ENCODE results near the gene CALB2.

Gene CALB2

DNA sequence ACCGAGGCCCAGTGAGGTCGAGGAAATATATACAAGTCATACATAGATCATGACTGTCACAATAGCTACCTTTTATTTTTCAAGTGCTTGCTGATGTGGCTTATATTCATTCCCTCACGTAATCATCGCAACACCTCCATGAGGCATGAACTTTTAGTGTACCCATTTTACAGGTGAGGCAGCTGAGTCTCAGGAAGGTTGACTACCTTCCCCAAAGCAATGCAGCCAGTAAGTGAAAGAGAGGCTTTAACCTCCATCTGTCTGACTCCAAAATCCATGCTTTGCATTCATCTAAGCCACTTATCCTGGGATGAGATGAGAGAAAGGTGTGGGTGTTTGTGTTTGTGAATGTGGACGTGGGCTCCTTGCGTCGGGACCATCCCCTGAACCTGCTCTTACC is 30.8 kb downstream of the CALB2 start:
- Mint-ChIP-seq H3K27ac (no peak overlapping the region), H3K4me1 (ENCODE audit: low read depth) (peaks cover 7% of the 10 kb centered on the region), H3K36me3 (ENCODE audit: low read depth) (no peaks in the 10 kb centered on the region), H3K4me3 (no peak overlapping the region), H3K27me3 (peaks cover 63% of the 10 kb centered on the region), H3K9me3 (no peaks in the 10 kb centered on the region)
- no peak for DNase-seq

DNA sequence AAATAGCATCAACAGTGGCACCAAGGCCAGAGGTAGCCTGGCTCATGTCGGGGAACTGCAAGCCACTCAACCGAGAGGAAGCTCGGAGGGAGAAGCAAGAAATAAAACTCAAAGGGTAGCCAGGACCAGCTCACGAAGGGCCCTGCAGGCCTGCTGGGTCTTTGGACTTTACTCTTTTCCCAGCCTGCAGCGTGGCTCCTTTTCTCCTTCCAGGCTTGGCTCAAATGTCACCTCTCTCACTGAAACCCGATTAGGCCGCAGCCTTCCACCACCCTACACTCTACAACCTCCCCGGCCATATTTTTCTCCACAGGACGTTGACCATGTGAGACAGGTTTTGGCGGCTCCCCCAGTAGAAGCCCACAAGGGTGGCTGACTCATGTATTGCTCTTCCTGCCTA is 38.1 kb downstream of the CALB2 start:
- Mint-ChIP-seq H3K27ac (no peak overlapping the region), H3K27me3 (peaks cover 37% of the 10 kb centered on the region), H3K4me3 (no peak overlapping the region), H3K36me3 (ENCODE audit: low read depth) (no peaks in the 10 kb centered on the region), H3K4me1 (ENCODE audit: low read depth) (no peaks in the 10 kb centered on the region), H3K9me3 (no peaks in the 10 kb centered on the region)
- no peak for DNase-seq

DNA sequence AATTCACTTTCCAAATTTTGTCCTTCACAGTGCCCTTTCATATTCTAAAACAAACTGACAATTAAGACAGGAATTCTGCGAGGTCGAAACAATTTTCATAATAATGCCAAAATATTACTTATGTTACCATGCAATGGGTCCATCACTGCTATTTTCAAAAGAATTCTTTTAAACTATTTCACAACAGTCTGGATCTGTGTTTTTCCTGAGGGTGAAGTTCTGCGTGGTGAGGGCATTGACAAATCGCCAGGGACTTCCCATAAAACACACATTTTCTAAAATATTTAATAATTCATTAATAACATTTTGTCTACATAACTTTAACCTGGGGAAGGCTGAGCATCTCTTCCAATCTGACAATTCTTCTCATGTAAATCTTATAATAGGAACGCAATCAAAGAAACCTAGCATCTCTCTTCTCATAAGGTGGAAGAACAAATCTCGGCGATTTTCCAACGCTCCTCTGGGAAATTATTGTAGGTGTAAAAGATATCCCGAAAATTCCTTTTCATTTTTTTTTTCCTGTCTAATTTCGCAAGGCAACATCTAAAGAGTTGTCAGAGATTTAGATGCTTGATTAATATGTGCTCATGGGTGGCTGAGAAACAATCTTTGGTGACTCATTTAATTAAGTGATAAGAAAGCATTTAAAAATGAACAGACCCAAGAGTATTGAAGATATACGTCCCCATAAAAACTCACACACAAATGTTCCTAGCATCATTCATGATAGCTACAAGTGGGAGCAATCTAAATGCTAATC is 41.5 kb downstream of the CALB2 start:
- no peaks in the 10 kb centered on the region for H3K4me1 Mint-ChIP-seq (ENCODE audit: low read depth)
- H3K36me3 Mint-ChIP-seq (ENCODE audit: low read depth) = no peaks in the 10 kb centered on the region
- no peaks in the 10 kb centered on the region for H3K9me3 Mint-ChIP-seq
- no peak overlapping the region for H3K27ac Mint-ChIP-seq
- H3K27me3 Mint-ChIP-seq = peaks cover 42% of the 10 kb centered on the region
- no peak overlapping the region for H3K4me3 Mint-ChIP-seq
- no peak for DNase-seq

DNA sequence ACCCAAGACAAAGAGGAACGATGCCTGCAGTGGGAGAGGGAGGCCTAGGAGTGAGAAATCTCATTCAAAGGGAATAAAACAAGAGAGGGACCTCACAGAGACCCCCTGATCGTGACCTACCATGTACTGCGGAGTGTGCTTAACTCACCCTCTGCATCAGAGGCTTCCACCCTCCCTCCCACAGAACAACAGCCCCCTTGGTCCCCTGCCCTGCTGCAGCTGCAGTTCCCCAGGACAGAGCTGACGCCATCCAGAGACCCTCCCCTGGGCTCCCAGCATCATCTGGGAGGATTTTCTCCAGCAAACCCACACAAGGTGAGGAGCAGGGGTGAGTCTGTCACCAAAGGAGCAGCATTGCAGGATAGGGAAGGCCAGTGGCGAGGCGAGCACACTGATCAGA is 43.5 kb downstream of the CALB2 start:
- Mint-ChIP-seq H3K4me3 (no peak overlapping the region), H3K27me3 (peaks cover 50% of the 10 kb centered on the region), H3K9me3 (no peaks in the 10 kb centered on the region), H3K4me1 (ENCODE audit: low read depth) (peaks cover 8% of the 10 kb centered on the region), H3K27ac (no peak overlapping the region), H3K36me3 (ENCODE audit: low read depth) (no peaks in the 10 kb centered on the region)
- DNase-seq = no peak

DNA sequence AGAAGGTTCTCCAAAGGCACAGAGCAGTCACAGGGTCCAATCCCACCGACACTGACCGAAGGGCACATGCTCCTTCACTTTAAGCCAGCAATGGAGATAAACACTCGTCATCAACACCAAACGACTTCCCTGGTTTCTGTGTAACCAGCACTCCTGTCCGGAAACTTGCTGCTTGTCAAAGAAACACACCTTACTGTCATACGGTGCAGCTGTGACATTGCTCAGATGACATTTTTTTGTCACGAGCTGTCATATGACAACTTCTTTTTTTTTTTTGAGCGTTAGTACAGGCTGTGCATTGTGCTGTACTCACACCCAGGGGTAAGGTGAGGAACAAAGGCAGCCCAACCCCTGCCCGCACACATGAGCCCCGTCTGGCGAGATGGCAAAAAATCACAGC is 44.2 kb downstream of the CALB2 start:
- H3K27ac Mint-ChIP-seq = no peak overlapping the region
- peaks cover 50% of the 10 kb centered on the region for H3K27me3 Mint-ChIP-seq
- H3K9me3 Mint-ChIP-seq = no peaks in the 10 kb centered on the region
- no peak overlapping the region for H3K4me3 Mint-ChIP-seq
- DNase-seq = no peak
- peaks cover 8% of the 10 kb centered on the region for H3K4me1 Mint-ChIP-seq (ENCODE audit: low read depth)
- no peaks in the 10 kb centered on the region for H3K36me3 Mint-ChIP-seq (ENCODE audit: low read depth)

DNA sequence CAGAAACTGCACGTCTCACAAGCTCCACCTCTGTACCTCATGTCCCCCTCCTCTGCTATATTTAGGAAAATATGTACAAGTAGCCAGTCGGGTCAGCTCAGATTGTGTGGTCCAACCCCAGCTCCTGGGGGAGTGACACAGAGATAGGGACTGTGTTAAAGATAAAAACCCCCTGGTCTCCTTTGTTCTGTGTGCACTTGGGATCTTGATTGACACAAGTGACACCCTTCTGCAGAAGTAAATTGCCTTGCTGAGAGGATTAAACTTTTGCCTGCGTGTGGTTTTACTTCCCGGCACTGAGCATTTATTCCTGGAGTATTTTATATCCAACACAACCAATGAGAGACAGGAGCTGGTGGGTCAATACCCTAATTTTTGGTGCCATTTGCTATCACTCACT is 45.8 kb downstream of the CALB2 start:
- peaks cover 56% of the 10 kb centered on the region for H3K27me3 Mint-ChIP-seq
- H3K4me3 Mint-ChIP-seq = no peak overlapping the region
- no peaks in the 10 kb centered on the region for H3K9me3 Mint-ChIP-seq
- DNase-seq = no peak
- H3K27ac Mint-ChIP-seq = no peak overlapping the region
- peaks cover 8% of the 10 kb centered on the region for H3K4me1 Mint-ChIP-seq (ENCODE audit: low read depth)
- no peaks in the 10 kb centered on the region for H3K36me3 Mint-ChIP-seq (ENCODE audit: low read depth)

DNA sequence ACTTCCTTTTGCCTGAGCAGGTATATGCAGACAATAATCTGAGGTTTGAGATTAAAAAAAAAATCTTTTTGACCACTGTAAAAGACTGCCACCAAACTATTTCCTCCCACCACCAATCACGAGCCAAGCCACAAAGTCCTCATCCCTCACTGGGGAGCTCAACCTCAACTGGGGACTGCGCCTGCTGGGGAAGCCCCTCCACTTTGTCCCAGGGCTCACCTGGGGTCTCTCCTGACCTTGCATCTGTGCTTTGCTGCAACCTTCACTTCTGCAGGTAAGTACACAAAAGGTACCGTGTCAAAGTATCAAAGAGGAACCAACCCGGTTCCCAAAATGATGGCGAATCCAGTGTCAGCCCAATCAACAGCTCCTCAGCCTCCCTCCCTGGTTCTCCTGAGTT is 47.8 kb downstream of the CALB2 start:
- peaks cover 50% of the 10 kb centered on the region for H3K27me3 Mint-ChIP-seq
- peaks cover 8% of the 10 kb centered on the region for H3K4me1 Mint-ChIP-seq (ENCODE audit: low read depth)
- no peaks in the 10 kb centered on the region for H3K36me3 Mint-ChIP-seq (ENCODE audit: low read depth)

DNA sequence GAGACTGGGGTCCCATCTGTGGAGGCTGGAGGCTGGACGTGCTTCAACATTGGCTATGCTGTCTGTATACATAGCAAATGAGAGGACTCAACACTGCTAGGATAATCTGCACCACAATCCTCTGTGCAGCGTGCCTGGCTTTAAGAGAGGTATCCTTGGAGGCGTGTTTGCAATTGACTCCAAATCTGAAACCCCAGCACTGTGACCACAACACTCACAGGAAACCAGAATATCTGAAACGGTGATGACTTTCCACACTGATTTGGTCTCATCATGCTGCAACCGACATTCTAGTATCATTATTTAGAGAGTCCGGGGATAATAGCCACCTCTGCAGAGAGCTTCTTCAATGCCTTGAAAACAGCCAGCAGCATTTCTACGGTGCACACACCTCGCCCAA is 48.2 kb downstream of the CALB2 start:
- Mint-ChIP-seq H3K27me3 (peaks cover 52% of the 10 kb centered on the region), H3K9me3 (no peaks in the 10 kb centered on the region), H3K36me3 (ENCODE audit: low read depth) (no peaks in the 10 kb centered on the region), H3K4me3 (no peak overlapping the region), H3K27ac (no peak overlapping the region), H3K4me1 (ENCODE audit: low read depth) (peaks cover 8% of the 10 kb centered on the region)
- DNase-seq = no peak

More for the DNA sequence above, 47.8 kb downstream of the CALB2 start:
- Mint-ChIP-seq H3K27ac (no peak overlapping the region), H3K9me3 (no peaks in the 10 kb centered on the region), H3K4me3 (no peak overlapping the region)
- no peak for DNase-seq

DNA sequence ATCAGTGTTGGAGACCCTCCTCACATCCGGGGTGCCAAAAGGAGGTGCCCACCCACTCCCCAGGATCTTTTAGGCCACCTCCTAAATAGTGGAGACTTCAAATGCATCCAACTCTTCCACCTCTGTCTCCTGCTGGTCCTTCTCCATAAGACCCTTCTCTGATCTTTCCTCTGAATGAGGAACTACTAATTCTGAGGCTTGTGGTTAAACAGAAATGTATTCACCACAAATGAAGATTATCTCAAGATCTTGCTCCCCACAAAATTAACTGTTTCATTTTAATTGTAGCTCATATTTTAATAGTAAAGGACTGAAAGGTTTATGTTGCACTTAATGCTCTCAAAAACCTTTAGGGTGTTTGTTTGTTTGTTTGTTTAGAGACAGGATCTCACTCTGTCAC is 49.2 kb downstream of the CALB2 start:
- no peaks in the 10 kb centered on the region for H3K9me3 Mint-ChIP-seq
- H3K4me3 Mint-ChIP-seq = no peak overlapping the region
- no peak for DNase-seq
- H3K27ac Mint-ChIP-seq = no peak overlapping the region
- peaks cover 11% of the 10 kb centered on the region for H3K4me1 Mint-ChIP-seq (ENCODE audit: low read depth)
- H3K27me3 Mint-ChIP-seq = peaks cover 57% of the 10 kb centered on the region
- no peaks in the 10 kb centered on the region for H3K36me3 Mint-ChIP-seq (ENCODE audit: low read depth)

DNA sequence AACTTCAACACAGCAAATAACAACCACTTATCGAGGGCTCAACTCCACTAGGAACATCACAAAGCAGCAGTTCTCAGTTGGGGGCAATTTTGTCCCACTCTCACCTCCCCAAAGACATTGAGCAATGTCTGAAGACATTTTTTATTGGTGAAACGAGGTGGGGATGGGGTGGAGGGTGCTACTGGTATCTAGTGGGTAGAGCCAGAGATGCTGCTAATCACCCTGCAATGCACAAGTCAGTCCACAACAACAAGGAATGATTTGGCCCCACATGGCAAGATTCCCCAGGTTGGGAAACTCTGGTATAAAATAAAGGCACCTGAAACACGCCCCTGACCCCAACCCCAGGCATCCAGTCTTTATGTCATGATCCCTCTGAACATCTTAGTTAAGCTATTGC is 50.0 kb downstream of the CALB2 start:
- Mint-ChIP-seq H3K4me3 (no peak overlapping the region), H3K27me3 (peaks cover 56% of the 10 kb centered on the region), H3K9me3 (no peaks in the 10 kb centered on the region), H3K36me3 (ENCODE audit: low read depth) (no peaks in the 10 kb centered on the region), H3K4me1 (ENCODE audit: low read depth) (peaks cover 12% of the 10 kb centered on the region), H3K27ac (no peak overlapping the region)
- no peak for DNase-seq

DNA sequence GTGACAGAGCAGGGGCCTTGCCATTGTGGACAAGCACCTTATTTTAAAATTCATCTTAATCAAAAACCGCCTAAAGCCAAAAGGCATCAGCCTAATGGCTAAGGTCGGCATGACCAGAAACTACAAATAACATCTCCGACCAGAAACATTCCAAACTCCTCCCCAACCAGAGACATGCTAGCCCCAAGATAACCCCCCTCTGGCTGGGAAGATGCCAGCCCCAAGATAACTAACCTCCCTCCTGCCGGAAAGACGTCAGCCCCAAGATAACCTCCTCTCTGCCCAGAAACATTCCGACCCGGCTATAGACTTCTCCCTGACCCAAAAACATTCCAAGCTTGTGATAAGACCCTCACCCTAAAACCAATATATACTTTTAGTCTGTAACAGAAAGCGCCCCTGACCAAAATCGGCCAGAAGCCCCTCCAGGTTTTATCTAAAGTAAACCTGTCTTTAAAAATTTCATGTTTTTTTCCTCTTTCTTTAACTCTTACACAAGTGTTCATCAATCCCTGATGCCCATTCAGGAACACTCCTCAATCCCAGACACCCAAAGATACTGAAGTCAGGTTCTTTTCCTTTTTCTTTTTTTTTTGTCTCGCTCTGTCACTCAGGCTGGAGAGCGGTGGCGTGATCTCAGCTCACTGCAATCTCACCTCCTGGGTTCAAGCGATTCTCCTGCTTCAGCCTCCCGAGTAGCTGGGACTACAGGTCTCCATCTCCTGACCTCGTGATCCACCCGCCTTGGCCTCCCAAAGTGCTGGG is 50.7 kb downstream of the CALB2 start:
- Mint-ChIP-seq H3K27me3 (peaks cover 50% of the 10 kb centered on the region), H3K4me3 (no peak overlapping the region), H3K36me3 (ENCODE audit: low read depth) (no peaks in the 10 kb centered on the region), H3K4me1 (ENCODE audit: low read depth) (peaks cover 12% of the 10 kb centered on the region), H3K9me3 (no peaks in the 10 kb centered on the region), H3K27ac (no peak overlapping the region)
- DNase-seq = no peak

DNA sequence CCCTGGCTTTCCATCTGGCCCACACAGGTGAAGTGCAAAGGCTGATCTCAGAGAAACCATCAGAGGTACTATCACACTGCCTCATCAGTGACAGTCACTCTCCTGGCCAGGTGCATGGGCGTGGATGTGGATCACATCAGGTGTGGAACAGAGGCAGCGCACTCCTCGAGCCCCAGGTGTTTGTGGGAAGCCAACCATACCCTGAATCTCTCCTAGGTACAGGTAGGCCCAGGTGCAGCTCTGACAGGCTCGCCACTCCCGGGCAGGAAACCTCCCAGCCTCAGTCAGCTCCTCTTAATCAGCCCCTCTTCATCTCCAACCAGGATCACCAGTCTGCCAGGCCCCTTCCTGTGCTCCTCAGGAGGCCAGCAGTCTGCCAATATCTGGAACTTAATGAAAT is 51.6 kb downstream of the CALB2 start:
- H3K4me1 Mint-ChIP-seq (ENCODE audit: low read depth) = peaks cover 12% of the 10 kb centered on the region
- no peaks in the 10 kb centered on the region for H3K9me3 Mint-ChIP-seq
- DNase-seq = no peak
- H3K4me3 Mint-ChIP-seq = no peak overlapping the region
- H3K36me3 Mint-ChIP-seq (ENCODE audit: low read depth) = no peaks in the 10 kb centered on the region
- no peak overlapping the region for H3K27ac Mint-ChIP-seq
- H3K27me3 Mint-ChIP-seq = peaks cover 42% of the 10 kb centered on the region

DNA sequence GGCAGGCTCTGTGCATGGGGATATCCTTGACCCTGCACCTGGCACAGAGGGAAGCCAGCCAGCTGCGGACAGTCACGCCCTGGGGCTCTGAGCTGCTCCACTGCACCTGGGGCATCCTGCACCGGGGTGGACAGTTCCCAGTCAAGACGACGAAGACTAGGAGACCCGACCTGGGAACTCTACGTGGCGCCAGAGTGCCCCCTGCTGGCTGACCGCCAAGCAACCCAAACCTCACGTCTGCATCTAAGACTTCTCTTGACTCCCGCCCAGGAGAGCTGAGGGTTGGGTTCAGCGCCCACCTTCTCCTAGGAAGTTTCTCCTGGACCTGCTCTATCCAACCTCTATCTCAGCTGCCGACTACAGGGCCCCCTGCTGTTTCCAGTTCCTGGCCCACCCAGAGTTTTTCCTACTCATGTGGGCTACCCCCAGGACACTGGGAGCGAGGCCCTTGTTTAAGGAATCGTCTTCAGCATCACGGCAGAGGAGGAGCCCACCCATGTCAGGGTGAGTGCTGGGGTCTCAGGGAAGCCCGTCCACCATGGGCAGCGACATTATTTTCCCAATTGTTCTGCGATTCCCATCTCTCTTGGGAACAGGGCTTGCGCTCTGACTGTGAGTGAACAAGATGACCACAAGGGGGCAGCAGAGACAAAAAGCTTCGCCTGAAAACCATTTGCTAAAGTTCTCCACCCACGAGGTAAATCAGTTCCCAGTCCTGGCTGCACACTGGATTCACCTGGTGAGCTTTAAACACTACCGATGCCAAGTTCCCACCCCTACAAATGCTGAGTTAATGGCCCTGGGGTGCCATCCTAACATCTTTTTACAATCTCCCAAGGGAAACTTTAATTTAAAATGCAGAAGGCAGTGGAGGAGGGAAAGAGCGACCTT is 54.0 kb downstream of the CALB2 start:
- Mint-ChIP-seq H3K27ac (no peak overlapping the region), H3K9me3 (no peaks in the 10 kb centered on the region), H3K27me3 (peaks cover 46% of the 10 kb centered on the region), H3K4me3 (no peak overlapping the region), H3K4me1 (ENCODE audit: low read depth) (peaks cover 4% of the 10 kb centered on the region), H3K36me3 (ENCODE audit: low read depth) (no peaks in the 10 kb centered on the region)
- DNase-seq = peak; percentile 71

DNA sequence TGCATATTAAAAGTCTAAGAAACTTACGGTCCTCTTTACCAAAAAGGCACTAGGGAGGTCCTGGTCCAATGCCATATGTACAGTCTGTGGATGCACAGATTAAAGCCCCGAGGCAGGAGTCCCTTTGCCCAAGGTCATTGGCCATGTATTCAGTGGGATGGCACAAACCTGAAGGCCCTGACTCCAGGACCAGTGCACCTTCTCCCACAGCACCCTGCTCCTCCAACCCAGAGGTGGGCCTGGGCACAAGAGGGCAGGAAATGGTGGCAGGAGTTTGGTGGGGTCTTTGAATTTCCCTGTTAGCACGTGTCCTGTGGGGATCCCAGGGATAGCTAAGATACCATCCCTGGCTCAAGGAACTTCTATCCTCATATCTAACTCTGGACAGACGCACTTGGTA is 54.8 kb downstream of the CALB2 start:
- Mint-ChIP-seq H3K27ac (no peak overlapping the region), H3K4me3 (no peak overlapping the region), H3K4me1 (ENCODE audit: low read depth) (peaks cover 4% of the 10 kb centered on the region), H3K9me3 (no peaks in the 10 kb centered on the region), H3K27me3 (peaks cover 43% of the 10 kb centered on the region), H3K36me3 (ENCODE audit: low read depth) (no peaks in the 10 kb centered on the region)
- DNase-seq = no peak
